GM12878 (cell line): Measurements from ENCODE around the gene GMDS. TPM values are rescaled to one million over a fixed set of nuclear protein-coding genes. Genes with fewer than 3 reads are reported as not detected.

Experiments
- ATAC-seq: fragments of 200-7000 bp; cut with Tn5 transposase; 3 replicates; pipeline ENCODE4 v1.9.1; 2020; ENCODE audit warnings: mild to moderate bottlenecking, moderate library complexity
- BruUV-seq: library from RNA; stranded (reverse); fragments of 400-500 nt; replicated peaks from 2 replicates; lab custom pipeline; 2021; lab: Mats Ljungman, UMichigan
- CTCF ChIA-PET: fragments of 300-600 bp; sonication (Branson Sonifier 250); formaldehyde crosslinking; extraction: SDS; loops from one replicate; lab custom pipeline; 2021; ENCODE audit warnings: inconsistent platforms; lab: Yijun Ruan, JAX
- POLR2A ChIA-PET: fragments of 350-600 bp; formaldehyde crosslinking; extraction: SDS; loops from one replicate; lab custom pipeline; 2021; ENCODE audit warnings: inconsistent platforms; lab: Charles Lee
- RAD21 ChIA-PET: fragments of 300-600 bp; sonication (Branson Sonifier 250); formaldehyde crosslinking; loops from one replicate; lab custom pipeline; 2023; ENCODE audit warnings: antibody characterized with exemption; ENCODE audit not compliant: unreplicated experiment; lab: Charles Lee
- SMC1A ChIA-PET: fragments of 300-600 bp; sonication (Branson Sonifier 250); formaldehyde crosslinking; loops from one replicate; lab custom pipeline; 2023; ENCODE audit not compliant: unreplicated experiment, uncharacterized antibody; lab: Charles Lee
- DNase-seq: peaks from one replicate; pipeline ENCODE4 v3.0.0-alpha.2; 2011; ENCODE audit warnings: low read depth, low spot score
- FAIRE-seq: peaks from 3 replicates; lab custom pipeline; 2011; peaks lifted over from hg19 to GRCh38; lab: Jason Lieb, UNC
- H2AFZ ChIP-seq: 2 replicates; pipeline ENCODE4 v1.6.0; 2011; ENCODE audit warnings: low read depth, low read length, control low read depth; ENCODE audit not compliant: control insufficient read depth
- H3K27ac ChIP-seq: 2 replicates; pipeline ENCODE4 v1.5.1; 2011; ENCODE audit warnings: control low read depth; ENCODE audit not compliant: control insufficient read depth, insufficient read depth
- H3K27me3 ChIP-seq, 2 experiments: replicated peaks in 1 of 2; 2 replicates each; pipeline versions ENCODE4 v1.6.0 to v1.6.1; 2011; ENCODE audit warnings: low read length in 1 of 2; ENCODE audit not compliant: control insufficient read depth in 2 of 2, insufficient read depth in 2 of 2
- H3K36me3 ChIP-seq, 2 experiments: 2 replicates each; pipeline ENCODE4 v1.5.1; 2011; ENCODE audit warnings: low read length in 1 of 2; ENCODE audit not compliant: control insufficient read depth in 2 of 2, insufficient read depth in 2 of 2
- H3K4me1 ChIP-seq: 2 replicates; pipeline ENCODE4 v1.6.1; 2011; ENCODE audit warnings: mild to moderate bottlenecking, low read length, moderate library complexity, mixed read lengths; ENCODE audit not compliant: control insufficient read depth, insufficient read depth
- H3K4me2 ChIP-seq: 2 replicates; pipeline ENCODE4 v1.6.0; 2011; ENCODE audit warnings: control low read depth; ENCODE audit not compliant: control insufficient read depth, insufficient read depth
- H3K4me3 ChIP-seq: fragments of 200-600 bp; sonication (generic); 2 replicates; pipeline ENCODE4 v1.5.1; 2016
- H3K79me2 ChIP-seq: 2 replicates; pipeline ENCODE4 v1.6.0; 2011; ENCODE audit warnings: low read length; ENCODE audit not compliant: control insufficient read depth, insufficient read depth
- H3K9ac ChIP-seq: 2 replicates; pipeline ENCODE4 v1.8.0; 2011; ENCODE audit warnings: low read length, control low read depth, mixed read lengths; ENCODE audit not compliant: control insufficient read depth, insufficient read depth
- H3K9me3 ChIP-seq: replicated peaks from 3 replicates; pipeline ENCODE4 v1.5.1; 2011; ENCODE audit warnings: mild to moderate bottlenecking, low read length; ENCODE audit not compliant: control insufficient read depth, insufficient read depth
- H4K20me1 ChIP-seq: 2 replicates; pipeline ENCODE4 v1.6.0; 2011; ENCODE audit not compliant: control insufficient read depth, insufficient read depth
- CBX5 ChIP-seq: sonication (generic); IDR thresholded peaks from 2 replicates; pipeline ENCODE4 v1.6.1; 2016; ENCODE audit warnings: low read depth, moderate library complexity, mild to moderate bottlenecking, inconsistent platforms
- HDAC6 ChIP-seq: fragments of 200-600 bp; sonication (generic); IDR thresholded peaks from one replicate; pipeline ENCODE4 v1.8.0; 2017; ENCODE audit warnings: antibody characterized with exemption; ENCODE audit not compliant: unreplicated experiment
- IKZF2 ChIP-seq, 2 experiments: fragments of 450-650 bp; IDR thresholded peaks; 2 replicates each; pipeline ENCODE4 v1.6.1; 2017; ENCODE audit warnings: mild to moderate bottlenecking in 2 of 2, moderate library complexity in 2 of 2
- KLF5 ChIP-seq: fragments of 450-650 bp; IDR thresholded peaks from 2 replicates; pipeline ENCODE4 v1.6.1; 2014; ENCODE audit warnings: mild to moderate bottlenecking; ENCODE audit not compliant: partially characterized antibody
- NR2F1 ChIP-seq: fragments of 450-650 bp; conservative IDR thresholded peaks from 2 replicates; pipeline ENCODE4 v1.6.1; 2017; ENCODE audit warnings: mild to moderate bottlenecking
- POLR2A ChIP-seq: IDR thresholded peaks from 2 replicates; pipeline ENCODE4 v1.6.1; 2011; ENCODE audit warnings: low read depth, mild to moderate bottlenecking, low read length
- RBBP5 ChIP-seq: fragments of 200-600 bp; sonication (generic); conservative IDR thresholded peaks from 2 replicates; pipeline ENCODE4 v1.6.1; 2016
- RELA ChIP-seq: fragments of 450-650 bp; IDR thresholded peaks from 2 replicates; pipeline ENCODE4 v1.8.0; 2014; ENCODE audit warnings: borderline replicate concordance; ENCODE audit not compliant: partially characterized antibody
- ZNF274 ChIP-seq: IDR thresholded peaks from one replicate; pipeline ENCODE4 v1.8.0; 2011; ENCODE audit not compliant: insufficient read length, insufficient read depth
- WGBS: methylation state at CpG from one replicate; pipeline ENCODE4 v1.1.6; 2016; ENCODE audit warnings: low lambda C conversion rate; ENCODE audit not compliant: insufficient replicate concordance, insufficient coverage; ENCODE audit errors: missing lambda C conversion rate; 5-methylcytosine and 5-hydroxymethylcytosine counted together
- in situ Hi-C: fragments of 300-500 bp; cut with MboI; formaldehyde crosslinking; loops from 9 replicates; pipeline ENCODE4 v1.14.3; 2018; ENCODE audit warnings: mixed read lengths
- intact Hi-C: fragments of 100-400 bp; cut with micrococcal nuclease; formaldehyde crosslinking; loops from one replicate; pipeline ENCODE4 v1.14.2; 2022; ENCODE audit not compliant: unreplicated experiment
- polyA plus RNA-seq, 11 experiments: library from polyadenylated mRNA; depleted of rRNA in 4 of 11; unstranded in 6 of 11; stranded (reverse) in 5 of 11; fragments of >200 nt; fragmentation: Nextera tagmentation in 4 of 11; fragmentation: Illumina TruSeq in 1 of 11; extraction: Ambion mirVana in 4 of 11; extraction: Trizol in 1 of 11; gene quantifications; 1 replicate in 1 of 11; 2 replicates in 10 of 11; pipeline versions ENCODE4 v1.2.1 to v1.2.3, GENCODE V29; 2011 to 2016; ENCODE audit warnings: inconsistent platforms in 2 of 11, missing spikeins in 2 of 11, low read depth in 1 of 11
- total RNA-seq, 4 experiments: library from RNA; depleted of rRNA in 3 of 4; stranded (reverse); fragments of >200 nt in 3 of 4; fragmentation: Illumina TruSeq in 1 of 4; extraction: Trizol in 1 of 4; gene quantifications; 2 replicates each; pipeline versions ENCODE4 v1.2.1 to v1.2.3, GENCODE V29; 2013 to 2021
- TF ChIP-seq, protein P1 (sequence below): fragments of 450-650 bp; IDR thresholded peaks from 2 replicates; pipeline ENCODE4 v1.6.1; 2017; ENCODE audit warnings: mild to moderate bottlenecking
- TF ChIP-seq, protein P2 (sequence below): IDR thresholded peaks from 2 replicates; pipeline ENCODE4 v1.6.1; 2012; ENCODE audit warnings: low read depth, low read length, improper control_type of control experiment

The GMDS gene
- total and polyA plus RNA-seq, 10 of the 15 experiments (the other 5 are each of a cell fraction or from before 2014, with no cell fraction given) = 0.61 to 53.8 (median 29.3) TPM

DNA sequence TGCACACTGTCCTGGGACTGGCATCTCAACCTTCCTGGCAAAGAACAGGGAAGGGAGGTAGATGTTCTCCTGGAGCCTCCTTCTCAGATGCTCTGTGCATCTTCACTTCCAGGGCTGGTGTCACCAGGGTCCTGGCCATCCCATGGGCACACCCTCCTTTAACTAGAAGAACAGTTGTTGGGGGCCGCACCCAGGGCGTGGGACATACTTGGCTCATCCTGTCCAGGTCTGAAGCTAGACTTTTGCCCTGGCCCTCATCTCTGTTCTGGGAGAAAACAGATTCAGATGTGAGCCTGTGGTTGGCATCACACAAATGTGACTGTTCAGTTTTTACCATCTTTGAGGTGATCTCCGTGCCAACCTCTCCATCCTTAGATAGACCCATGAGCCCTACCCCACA lies 594.0 kb downstream of the GMDS start:
- POLR2A ChIA-PET = no interaction called here
- WGBS = 78% methylated on average over 3 of the region's 3 CpGs
- Histone ChIP-seq H2AFZ (no peak overlapping the region), H4K20me1 (no peaks in the 10 kb centered on the region), H3K27me3 (no peaks in the 10 kb centered on the region), H3K9me3 (no peaks in the 10 kb centered on the region), H3K9ac (no peak overlapping the region), H3K4me3 (no peak overlapping the region), H3K79me2 (no peaks in the 10 kb centered on the region), H3K4me1 (no peaks in the 10 kb centered on the region; the same call in 1 of the 2 replicates), H3K4me2 (no peak overlapping the region), H3K27ac (no peak overlapping the region), H3K36me3 (no peaks in the 10 kb centered on the region)
- no peak for DNase-seq
- FAIRE-seq = no peak
- intact Hi-C loops (no loop called here), in situ Hi-C loops (no loop called here)
- SMC1A ChIA-PET = no interaction called here
- BruUV-seq = no TSS peak
- TF ChIP-seq RELA = no peak
- TF ChIP-seq, protein P1, sequence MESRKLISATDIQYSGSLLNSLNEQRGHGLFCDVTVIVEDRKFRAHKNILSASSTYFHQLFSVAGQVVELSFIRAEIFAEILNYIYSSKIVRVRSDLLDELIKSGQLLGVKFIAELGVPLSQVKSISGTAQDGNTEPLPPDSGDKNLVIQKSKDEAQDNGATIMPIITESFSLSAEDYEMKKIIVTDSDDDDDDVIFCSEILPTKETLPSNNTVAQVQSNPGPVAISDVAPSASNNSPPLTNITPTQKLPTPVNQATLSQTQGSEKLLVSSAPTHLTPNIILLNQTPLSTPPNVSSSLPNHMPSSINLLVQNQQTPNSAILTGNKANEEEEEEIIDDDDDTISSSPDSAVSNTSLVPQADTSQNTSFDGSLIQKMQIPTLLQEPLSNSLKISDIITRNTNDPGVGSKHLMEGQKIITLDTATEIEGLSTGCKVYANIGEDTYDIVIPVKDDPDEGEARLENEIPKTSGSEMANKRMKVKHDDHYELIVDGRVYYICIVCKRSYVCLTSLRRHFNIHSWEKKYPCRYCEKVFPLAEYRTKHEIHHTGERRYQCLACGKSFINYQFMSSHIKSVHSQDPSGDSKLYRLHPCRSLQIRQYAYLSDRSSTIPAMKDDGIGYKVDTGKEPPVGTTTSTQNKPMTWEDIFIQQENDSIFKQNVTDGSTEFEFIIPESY = no peak
- TF ChIP-seq ZNF274 = no peak
- TF ChIP-seq RBBP5 = no peak
- TF ChIP-seq, protein P2, sequence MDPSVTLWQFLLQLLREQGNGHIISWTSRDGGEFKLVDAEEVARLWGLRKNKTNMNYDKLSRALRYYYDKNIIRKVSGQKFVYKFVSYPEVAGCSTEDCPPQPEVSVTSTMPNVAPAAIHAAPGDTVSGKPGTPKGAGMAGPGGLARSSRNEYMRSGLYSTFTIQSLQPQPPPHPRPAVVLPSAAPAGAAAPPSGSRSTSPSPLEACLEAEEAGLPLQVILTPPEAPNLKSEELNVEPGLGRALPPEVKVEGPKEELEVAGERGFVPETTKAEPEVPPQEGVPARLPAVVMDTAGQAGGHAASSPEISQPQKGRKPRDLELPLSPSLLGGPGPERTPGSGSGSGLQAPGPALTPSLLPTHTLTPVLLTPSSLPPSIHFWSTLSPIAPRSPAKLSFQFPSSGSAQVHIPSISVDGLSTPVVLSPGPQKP = no peak
- TF ChIP-seq HDAC6 = no peak
- TF ChIP-seq KLF5 = no peak
- TF ChIP-seq CBX5 = no peak
- TF ChIP-seq IKZF2 (IDR thresholded peaks at IDR 0.05) = no peak
- no peak for TF ChIP-seq POLR2A
- no peak for TF ChIP-seq NR2F1
- CTCF ChIA-PET = no interaction called here
- no peak for ATAC-seq
- RAD21 ChIA-PET = no interaction called here
